HepG2 (cell line): ENCODE results near the gene RREB1. TPM values are rescaled to one million over a fixed set of nuclear protein-coding genes. Genes with fewer than 3 reads are reported as not detected.

Source experiments
- ARNTL ChIP-seq: sonication (generic); formaldehyde crosslinking; IDR thresholded peaks from 2 replicates; pipeline ENCODE4 v1.4.0; 2020; ENCODE audit warnings: mild to moderate bottlenecking, missing genetic modification reagents
- CREM ChIP-seq, 2 experiments: sonication (generic) in 1 of 2; formaldehyde crosslinking in 1 of 2; IDR thresholded peaks; 2 replicates each; pipeline versions ENCODE4 v1.4.0 to v1.6.1; 2016 to 2020; ENCODE audit warnings: antibody characterized with exemption in 1 of 2, mild to moderate bottlenecking in 1 of 2, missing genetic modification reagents in 1 of 2
- DNMT1 ChIP-seq: sonication (generic); formaldehyde crosslinking; IDR thresholded peaks from 2 replicates; pipeline ENCODE4 v1.5.1; 2020; ENCODE audit warnings: mild to moderate bottlenecking, missing genetic modification reagents
- ELF3 ChIP-seq: IDR thresholded peaks from 2 replicates; pipeline ENCODE4 v1.6.1; 2016; ENCODE audit warnings: missing genetic modification reagents, missing compliant biosample characterization
- TMF1 ChIP-seq: sonication (generic); formaldehyde crosslinking; IDR thresholded peaks from 2 replicates; pipeline ENCODE4 v1.8.1; 2022; ENCODE audit warnings: low read depth, missing genetic modification reagents
- ZNF747 ChIP-seq: sonication (generic); formaldehyde crosslinking; IDR thresholded peaks from 2 replicates; pipeline ENCODE4 v1.8.1; 2023; ENCODE audit warnings: missing genetic modification reagents, mild to moderate bottlenecking, borderline replicate concordance
- ZNF878 ChIP-seq: sonication (generic); formaldehyde crosslinking; IDR thresholded peaks from 2 replicates; pipeline ENCODE4 v1.8.1; 2023; ENCODE audit warnings: mild to moderate bottlenecking, missing genetic modification reagents, moderate library complexity
- polyA plus RNA-seq, 8 experiments: library from polyadenylated mRNA; depleted of rRNA in 3 of 8; stranded (reverse) in 7 of 8; unstranded in 1 of 8; fragments of >200 nt; fragmentation: Illumina TruSeq in 4 of 8; extraction: Trizol in 4 of 8; gene quantifications; 2 replicates each; pipeline versions ENCODE4 v1.2.1 to v1.2.3, GENCODE V29; 2011 to 2016; ENCODE audit warnings: low read depth in 4 of 8, missing spikeins in 1 of 8, mixed read lengths in 1 of 8; ENCODE audit not compliant: insufficient read depth in 1 of 8
- total RNA-seq, 5 experiments: library from RNA; depleted of rRNA; stranded (reverse); fragments of >200 nt; fragmentation: Illumina TruSeq; extraction: Trizol; gene quantifications; 2 replicates each; pipeline ENCODE4 v1.2.3, GENCODE V29; 2016; ENCODE audit warnings: low read depth in 1 of 5
- TF ChIP-seq, protein P1 (sequence below): IDR thresholded peaks from 2 replicates; pipeline ENCODE4 v1.6.1; 2016; ENCODE audit warnings: missing genetic modification reagents, missing compliant biosample characterization
- TF ChIP-seq, protein P2 (sequence below): sonication (generic); formaldehyde crosslinking; conservative IDR thresholded peaks from 2 replicates; pipeline ENCODE4 v1.4.0; 2020; ENCODE audit warnings: mild to moderate bottlenecking, missing genetic modification reagents, moderate library complexity
- TF ChIP-seq, protein P3 (sequence below): sonication (generic); formaldehyde crosslinking; IDR thresholded peaks from 2 replicates; pipeline ENCODE4 v1.4.0; 2020; ENCODE audit warnings: low read depth, missing genetic modification reagents
- TF ChIP-seq, protein P4 (sequence below): sonication (generic); formaldehyde crosslinking; IDR thresholded peaks from 2 replicates; pipeline ENCODE4 v1.5.1; 2020; ENCODE audit warnings: mild to moderate bottlenecking, moderate library complexity, missing genetic modification reagents
- TF ChIP-seq, protein P5 (sequence below): sonication (generic); formaldehyde crosslinking; IDR thresholded peaks from 2 replicates; pipeline ENCODE4 v1.4.0; 2020; ENCODE audit warnings: missing genetic modification reagents, mild to moderate bottlenecking, borderline replicate concordance

Gene RREB1
- total and polyA plus RNA-seq, 2 of the 13 experiments (the other 11 are each of a cell fraction or from before 2014, with no cell fraction given) = 6.1 to 23.2 TPM

DNA sequence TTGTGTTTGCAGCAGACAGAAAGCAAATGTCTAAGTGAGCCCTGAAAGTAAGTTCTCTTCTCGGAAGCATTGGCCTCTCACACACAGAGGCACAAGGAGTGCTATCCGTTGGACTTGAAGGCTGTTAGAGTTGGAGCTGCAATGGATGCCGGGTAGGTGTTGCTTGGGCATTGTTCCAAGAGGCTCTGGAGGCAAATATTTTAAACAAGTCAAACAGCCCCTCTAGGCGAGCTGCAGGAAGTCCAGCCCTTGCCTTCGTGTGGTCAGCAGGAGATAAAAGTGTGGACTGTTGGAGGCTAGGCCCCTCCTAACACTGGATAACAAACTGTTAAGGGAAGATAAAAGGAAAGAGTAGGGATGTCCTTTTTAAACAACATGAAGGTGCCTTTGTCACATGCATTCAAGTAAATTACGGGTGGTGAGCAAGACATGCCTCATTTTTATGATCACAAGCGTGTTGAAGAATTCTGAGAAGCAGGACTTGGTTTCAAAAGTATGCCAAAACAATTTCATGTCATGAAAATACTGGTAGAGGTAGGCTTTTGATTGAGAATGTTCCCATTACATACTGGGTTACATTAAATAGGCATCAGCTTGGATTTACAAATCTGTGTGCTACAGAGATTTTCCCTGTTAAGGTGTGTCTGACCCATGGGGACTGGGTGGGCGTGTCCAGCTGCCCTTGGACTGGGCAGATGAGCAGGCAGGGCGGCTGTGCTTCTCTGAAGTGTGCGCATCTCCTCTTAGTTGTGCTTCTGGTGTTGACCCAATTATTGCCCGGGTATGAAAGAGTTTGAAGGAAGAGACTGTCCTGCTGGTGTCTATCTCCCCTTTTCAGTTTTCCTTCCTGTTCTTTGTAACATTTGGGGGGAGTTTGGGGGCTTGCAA, 57.5 kb downstream of the RREB1 start (continued):
- TF ChIP-seq, protein P1, sequence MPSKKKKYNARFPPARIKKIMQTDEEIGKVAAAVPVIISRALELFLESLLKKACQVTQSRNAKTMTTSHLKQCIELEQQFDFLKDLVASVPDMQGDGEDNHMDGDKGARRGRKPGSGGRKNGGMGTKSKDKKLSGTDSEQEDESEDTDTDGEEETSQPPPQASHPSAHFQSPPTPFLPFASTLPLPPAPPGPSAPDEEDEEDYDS (CRISPR knock-in tag) = peak; percentile 61; the same call in 1 of the 2 replicates
- TF ChIP-seq, protein P2, sequence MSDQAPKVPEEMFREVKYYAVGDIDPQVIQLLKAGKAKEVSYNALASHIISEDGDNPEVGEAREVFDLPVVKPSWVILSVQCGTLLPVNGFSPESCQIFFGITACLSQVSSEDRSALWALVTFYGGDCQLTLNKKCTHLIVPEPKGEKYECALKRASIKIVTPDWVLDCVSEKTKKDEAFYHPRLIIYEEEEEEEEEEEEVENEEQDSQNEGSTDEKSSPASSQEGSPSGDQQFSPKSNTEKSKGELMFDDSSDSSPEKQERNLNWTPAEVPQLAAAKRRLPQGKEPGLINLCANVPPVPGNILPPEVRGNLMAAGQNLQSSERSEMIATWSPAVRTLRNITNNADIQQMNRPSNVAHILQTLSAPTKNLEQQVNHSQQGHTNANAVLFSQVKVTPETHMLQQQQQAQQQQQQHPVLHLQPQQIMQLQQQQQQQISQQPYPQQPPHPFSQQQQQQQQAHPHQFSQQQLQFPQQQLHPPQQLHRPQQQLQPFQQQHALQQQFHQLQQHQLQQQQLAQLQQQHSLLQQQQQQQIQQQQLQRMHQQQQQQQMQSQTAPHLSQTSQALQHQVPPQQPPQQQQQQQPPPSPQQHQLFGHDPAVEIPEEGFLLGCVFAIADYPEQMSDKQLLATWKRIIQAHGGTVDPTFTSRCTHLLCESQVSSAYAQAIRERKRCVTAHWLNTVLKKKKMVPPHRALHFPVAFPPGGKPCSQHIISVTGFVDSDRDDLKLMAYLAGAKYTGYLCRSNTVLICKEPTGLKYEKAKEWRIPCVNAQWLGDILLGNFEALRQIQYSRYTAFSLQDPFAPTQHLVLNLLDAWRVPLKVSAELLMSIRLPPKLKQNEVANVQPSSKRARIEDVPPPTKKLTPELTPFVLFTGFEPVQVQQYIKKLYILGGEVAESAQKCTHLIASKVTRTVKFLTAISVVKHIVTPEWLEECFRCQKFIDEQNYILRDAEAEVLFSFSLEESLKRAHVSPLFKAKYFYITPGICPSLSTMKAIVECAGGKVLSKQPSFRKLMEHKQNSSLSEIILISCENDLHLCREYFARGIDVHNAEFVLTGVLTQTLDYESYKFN (CRISPR knock-in tag) = peak; percentile 89
- TF ChIP-seq ELF3 (CRISPR knock-in tag) = peak; percentile 83
- TF ChIP-seq, protein P3, sequence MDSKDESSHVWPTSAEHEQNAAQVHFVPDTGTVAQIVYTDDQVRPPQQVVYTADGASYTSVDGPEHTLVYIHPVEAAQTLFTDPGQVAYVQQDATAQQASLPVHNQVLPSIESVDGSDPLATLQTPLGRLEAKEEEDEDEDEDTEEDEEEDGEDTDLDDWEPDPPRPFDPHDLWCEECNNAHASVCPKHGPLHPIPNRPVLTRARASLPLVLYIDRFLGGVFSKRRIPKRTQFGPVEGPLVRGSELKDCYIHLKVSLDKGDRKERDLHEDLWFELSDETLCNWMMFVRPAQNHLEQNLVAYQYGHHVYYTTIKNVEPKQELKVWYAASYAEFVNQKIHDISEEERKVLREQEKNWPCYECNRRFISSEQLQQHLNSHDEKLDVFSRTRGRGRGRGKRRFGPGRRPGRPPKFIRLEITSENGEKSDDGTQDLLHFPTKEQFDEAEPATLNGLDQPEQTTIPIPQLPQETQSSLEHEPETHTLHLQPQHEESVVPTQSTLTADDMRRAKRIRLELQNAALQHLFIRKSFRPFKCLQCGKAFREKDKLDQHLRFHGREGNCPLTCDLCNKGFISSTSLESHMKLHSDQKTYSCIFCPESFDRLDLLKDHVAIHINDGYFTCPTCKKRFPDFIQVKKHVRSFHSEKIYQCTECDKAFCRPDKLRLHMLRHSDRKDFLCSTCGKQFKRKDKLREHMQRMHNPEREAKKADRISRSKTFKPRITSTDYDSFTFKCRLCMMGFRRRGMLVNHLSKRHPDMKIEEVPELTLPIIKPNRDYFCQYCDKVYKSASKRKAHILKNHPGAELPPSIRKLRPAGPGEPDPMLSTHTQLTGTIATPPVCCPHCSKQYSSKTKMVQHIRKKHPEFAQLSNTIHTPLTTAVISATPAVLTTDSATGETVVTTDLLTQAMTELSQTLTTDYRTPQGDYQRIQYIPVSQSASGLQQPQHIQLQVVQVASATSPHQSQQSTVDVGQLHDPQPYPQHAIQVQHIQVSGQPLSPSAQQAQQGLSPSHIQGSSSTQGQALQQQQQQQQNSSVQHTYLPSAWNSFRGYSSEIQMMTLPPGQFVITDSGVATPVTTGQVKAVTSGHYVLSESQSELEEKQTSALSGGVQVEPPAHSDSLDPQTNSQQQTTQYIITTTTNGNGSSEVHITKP (CRISPR knock-in tag) = peak; percentile 44; the same call in 1 of the 2 replicates
- TF ChIP-seq, protein P4, sequence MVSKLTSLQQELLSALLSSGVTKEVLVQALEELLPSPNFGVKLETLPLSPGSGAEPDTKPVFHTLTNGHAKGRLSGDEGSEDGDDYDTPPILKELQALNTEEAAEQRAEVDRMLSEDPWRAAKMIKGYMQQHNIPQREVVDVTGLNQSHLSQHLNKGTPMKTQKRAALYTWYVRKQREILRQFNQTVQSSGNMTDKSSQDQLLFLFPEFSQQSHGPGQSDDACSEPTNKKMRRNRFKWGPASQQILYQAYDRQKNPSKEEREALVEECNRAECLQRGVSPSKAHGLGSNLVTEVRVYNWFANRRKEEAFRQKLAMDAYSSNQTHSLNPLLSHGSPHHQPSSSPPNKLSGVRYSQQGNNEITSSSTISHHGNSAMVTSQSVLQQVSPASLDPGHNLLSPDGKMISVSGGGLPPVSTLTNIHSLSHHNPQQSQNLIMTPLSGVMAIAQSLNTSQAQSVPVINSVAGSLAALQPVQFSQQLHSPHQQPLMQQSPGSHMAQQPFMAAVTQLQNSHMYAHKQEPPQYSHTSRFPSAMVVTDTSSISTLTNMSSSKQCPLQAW = peak; percentile 58
- TF ChIP-seq TMF1 = peak; percentile 63; the same call in 1 of the 2 replicates
- peak; percentile 68 for TF ChIP-seq ARNTL
- TF ChIP-seq ZNF878 (CRISPR knock-in tag) = peak; percentile 64; the same call in 1 of the 2 replicates
- TF ChIP-seq CREM (IDR thresholded peaks at IDR 0.05) = peak; percentile 80
- TF ChIP-seq CREM (CRISPR knock-in tag; IDR thresholded peaks at IDR 0.05) = no peak
- 0 out of 2 replicates have a peak, but pooled peaks have one; percentile 13 for TF ChIP-seq DNMT1 (CRISPR knock-in tag)
- TF ChIP-seq ZNF747 (CRISPR knock-in tag) = 0 out of 2 replicates have a peak, but pooled peaks have one; percentile 48
- TF ChIP-seq, protein P5, sequence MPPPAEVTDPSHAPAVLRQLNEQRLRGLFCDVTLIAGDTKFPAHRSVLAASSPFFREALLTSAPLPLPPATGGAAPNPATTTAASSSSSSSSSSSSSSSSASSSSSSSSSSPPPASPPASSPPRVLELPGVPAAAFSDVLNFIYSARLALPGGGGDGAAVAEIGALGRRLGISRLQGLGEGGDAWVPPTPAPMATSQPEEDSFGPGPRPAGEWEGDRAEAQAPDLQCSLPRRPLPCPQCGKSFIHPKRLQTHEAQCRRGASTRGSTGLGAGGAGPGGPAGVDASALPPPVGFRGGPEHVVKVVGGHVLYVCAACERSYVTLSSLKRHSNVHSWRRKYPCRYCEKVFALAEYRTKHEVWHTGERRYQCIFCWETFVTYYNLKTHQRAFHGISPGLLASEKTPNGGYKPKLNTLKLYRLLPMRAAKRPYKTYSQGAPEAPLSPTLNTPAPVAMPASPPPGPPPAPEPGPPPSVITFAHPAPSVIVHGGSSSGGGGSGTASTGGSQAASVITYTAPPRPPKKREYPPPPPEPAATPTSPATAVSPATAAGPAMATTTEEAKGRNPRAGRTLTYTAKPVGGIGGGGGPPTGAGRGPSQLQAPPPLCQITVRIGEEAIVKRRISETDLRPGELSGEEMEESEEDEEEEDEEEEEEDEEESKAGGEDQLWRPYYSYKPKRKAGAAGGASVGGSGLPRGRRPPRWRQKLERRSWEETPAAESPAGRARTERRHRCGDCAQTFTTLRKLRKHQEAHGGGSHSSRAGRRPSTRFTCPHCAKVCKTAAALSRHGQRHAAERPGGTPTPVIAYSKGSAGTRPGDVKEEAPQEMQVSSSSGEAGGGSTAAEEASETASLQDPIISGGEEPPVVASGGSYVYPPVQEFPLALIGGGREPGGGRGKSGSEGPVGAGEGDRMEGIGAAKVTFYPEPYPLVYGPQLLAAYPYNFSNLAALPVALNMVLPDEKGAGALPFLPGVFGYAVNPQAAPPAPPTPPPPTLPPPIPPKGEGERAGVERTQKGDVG (CRISPR knock-in tag) = peak; percentile 70; the same call in 1 of the 2 replicates
